NCI-H524 treated with DMSO at 0.1 percent for 48 hours (cell line): ENCODE data around the gene TIMELESS.
"Not testable (repeated sequence)": the region's sequence is repeated elsewhere in the genome, so short reads cannot be mapped to it uniquely, and the experiment has no call there.

Experiments
- DNase-seq: peaks from one replicate; lab custom pipeline; 2025; lab: John Stamatoyannopoulos, UW

The TIMELESS gene, protein sequence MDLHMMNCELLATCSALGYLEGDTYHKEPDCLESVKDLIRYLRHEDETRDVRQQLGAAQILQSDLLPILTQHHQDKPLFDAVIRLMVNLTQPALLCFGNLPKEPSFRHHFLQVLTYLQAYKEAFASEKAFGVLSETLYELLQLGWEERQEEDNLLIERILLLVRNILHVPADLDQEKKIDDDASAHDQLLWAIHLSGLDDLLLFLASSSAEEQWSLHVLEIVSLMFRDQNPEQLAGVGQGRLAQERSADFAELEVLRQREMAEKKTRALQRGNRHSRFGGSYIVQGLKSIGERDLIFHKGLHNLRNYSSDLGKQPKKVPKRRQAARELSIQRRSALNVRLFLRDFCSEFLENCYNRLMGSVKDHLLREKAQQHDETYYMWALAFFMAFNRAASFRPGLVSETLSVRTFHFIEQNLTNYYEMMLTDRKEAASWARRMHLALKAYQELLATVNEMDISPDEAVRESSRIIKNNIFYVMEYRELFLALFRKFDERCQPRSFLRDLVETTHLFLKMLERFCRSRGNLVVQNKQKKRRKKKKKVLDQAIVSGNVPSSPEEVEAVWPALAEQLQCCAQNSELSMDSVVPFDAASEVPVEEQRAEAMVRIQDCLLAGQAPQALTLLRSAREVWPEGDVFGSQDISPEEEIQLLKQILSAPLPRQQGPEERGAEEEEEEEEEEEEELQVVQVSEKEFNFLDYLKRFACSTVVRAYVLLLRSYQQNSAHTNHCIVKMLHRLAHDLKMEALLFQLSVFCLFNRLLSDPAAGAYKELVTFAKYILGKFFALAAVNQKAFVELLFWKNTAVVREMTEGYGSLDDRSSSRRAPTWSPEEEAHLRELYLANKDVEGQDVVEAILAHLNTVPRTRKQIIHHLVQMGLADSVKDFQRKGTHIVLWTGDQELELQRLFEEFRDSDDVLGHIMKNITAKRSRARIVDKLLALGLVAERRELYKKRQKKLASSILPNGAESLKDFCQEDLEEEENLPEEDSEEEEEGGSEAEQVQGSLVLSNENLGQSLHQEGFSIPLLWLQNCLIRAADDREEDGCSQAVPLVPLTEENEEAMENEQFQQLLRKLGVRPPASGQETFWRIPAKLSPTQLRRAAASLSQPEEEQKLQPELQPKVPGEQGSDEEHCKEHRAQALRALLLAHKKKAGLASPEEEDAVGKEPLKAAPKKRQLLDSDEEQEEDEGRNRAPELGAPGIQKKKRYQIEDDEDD

DNA sequence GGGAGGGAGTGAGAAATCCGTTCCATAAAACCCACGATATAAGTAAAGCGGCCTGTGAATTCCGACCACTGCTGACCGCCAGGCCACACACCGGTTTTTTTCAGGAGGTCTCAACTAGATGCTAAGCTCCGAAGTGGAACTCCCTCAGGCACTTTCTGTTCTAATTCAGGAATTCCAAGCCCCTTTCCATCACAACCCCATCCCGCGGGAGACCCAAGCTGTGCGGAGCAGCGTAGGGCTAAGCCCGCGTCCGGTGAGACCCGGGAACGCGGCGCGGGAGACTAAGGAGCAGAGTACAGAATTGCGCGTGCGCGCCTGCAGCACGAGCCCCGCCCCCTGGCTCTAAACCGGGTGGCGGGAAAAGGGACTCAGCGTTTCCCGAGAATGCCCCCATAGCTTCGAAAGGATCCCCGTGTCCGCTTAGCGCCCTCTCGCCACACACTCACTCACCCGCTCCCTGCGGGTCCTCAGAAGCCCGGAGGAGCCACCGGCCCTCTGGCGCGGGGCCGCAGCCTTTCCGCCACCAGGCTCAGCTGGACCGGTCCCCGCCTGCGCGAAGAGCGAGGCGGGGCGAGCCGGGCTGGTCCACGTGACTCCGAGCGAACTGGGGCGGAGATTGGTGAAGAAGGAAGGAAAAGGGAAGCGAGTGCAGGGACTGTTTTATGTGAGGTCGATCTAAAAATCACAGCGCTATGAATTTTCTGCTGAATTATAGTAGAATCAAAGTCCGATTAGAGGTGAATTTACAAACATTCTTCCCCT, at the start of gene TIMELESS:
TIMELESS (minus strand) TSS at position 567 of the 762 bp plus-strand sequence. CDS start 15,256 bp downstream, outside the sequence.
- peak; percentile 61 for DNase-seq

DNA sequence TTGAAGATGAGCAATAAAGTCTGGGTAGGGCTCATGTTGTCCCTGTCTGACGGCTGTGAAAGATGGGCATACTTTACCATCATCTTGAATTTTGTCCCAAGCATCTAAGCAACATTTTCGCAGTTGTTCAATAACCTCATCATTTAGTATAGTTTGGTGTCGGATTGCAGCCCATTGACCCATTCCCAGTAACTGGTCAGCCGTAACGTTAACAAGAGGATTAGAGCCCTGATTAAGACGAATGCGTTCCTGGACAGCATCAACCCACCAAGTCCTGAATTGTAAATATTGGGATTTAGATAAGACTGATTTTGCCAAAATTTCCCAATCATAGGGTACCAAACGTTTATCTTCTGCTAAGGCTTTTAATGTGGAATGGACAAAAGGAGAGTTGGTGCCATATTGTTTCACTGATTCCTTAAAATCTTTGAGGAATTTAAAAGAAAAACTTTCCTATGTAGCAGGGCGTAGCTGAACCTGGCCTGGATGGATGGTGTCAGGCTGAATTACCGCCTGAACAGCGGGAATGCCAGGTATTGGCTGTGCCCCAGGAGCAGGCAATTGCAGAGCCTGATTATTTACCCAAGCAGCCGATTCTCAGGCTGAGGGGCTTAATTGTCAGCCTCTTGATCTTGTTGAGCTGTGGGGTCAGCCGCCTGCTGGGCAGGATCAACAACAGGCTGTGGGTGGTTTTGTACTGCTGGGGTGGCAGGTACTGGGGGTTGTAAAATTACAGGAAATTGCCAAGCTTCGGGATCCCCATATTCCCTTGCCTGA, 49.1 kb upstream of the TIMELESS start:
- not testable (repeated sequence) for DNase-seq

DNA sequence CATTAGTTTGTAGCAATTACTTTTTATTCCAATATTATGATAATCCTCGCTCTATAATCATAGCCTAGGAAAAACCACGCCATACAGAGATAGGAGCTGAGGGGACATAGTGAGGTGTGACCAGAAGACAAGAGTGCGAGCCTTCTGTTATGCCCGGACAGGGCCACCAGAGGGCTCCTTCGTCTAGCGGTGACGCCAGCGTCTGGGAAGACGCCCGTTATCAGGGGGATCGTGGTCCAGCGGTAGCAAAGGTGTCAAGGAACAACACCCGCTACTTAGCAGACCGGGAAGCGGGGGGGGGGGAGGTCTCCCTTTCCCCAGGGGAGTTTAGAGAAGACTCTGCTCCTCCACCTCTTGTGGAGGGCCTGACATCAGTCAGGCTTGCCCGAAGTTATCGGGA, 47.5 kb upstream of the TIMELESS start:
- DNase-seq, result not testable (repeated sequence)

DNA sequence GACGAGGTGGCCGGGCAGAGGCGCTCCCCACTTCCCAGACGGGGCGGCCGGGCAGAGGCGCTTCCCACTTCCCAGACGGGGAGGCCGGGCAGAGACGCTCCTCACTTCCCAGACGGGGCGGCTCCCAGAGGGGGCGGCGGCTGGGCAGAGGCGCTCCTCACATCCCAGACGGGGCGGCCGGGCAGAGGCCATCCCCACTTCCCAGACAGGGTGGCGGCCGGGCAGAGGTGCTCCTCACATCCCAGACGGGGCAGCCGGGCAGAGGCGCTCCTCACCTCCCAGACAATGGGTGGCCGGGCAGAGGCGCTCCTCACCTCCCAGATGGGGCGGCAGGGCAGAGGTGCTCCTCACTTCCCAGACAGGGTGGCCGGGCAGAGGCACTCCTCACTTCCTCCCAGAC, 45.3 kb upstream of the TIMELESS start:
- DNase-seq, result not testable (repeated sequence)

DNA sequence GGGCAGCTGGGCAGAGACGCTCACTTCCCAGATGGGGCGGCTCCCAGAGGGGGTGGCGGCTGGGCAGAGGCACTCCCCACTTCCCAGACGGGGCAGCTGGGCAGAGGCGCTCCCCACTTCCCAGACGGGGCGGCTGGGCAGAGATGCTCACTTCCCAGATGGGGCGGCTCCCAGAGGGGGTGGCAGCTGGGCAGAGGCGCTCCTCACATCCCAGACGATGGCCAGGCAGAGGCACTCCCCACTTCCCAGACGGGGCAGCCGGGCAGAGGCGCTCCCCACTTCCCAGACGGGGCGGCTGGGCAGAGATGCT, 44.8 kb upstream of the TIMELESS start:
- not testable (repeated sequence) for DNase-seq

DNA sequence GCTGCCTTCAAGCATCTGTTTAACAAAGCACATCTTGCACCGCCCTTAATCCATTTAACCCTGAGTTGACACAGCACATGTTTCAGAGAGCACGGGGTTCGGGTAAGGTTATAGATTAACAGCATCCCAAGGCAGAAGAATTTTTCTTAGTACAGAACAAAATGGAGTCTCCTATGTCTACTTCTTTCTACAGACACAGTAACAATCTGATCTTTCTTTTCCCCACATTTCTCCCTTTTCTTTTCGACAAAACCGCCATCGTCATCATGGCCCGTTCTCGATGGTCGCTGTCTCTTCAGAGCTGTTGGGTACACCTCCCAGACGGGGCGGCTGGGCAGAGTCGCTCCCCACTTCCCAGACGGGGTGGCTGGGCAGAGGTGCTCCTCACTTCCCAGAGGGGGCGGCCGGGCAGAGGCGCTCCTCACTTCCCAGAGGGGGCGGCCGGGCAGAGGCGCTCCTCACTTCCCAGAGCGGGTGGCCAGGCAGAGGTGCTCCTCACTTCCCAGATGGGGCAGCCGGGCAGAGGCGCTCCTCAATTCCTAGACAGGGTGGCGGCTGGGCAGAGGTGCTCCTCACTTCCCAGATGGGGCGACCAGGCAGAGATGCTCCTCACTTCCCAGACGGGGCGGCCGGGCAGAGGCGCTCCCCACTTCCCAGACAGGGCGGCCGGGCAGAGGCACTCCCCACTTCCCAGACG, 44.3 kb upstream of the TIMELESS start:
- not testable (repeated sequence) for DNase-seq

DNA sequence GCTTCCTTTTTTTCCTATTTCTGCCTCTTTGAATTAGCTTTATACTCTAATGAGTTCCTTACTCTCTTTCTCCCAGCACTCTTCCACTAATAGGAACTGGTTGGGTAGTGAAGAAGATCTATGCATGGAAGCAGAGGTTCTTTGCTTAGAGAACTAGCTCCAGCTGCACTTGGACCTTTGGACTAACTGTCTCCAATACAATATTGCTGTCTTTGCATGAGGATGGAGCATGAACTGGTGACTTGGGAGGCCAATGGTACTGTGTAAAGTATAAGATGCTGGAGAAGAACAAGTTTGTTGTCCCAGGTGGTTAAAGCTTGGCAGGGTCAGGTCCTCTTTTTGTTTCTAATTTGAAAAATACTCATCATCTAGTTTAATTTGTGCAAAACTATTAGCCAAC, 41.1 kb upstream of the TIMELESS start:
- DNase-seq, result no peak

DNA sequence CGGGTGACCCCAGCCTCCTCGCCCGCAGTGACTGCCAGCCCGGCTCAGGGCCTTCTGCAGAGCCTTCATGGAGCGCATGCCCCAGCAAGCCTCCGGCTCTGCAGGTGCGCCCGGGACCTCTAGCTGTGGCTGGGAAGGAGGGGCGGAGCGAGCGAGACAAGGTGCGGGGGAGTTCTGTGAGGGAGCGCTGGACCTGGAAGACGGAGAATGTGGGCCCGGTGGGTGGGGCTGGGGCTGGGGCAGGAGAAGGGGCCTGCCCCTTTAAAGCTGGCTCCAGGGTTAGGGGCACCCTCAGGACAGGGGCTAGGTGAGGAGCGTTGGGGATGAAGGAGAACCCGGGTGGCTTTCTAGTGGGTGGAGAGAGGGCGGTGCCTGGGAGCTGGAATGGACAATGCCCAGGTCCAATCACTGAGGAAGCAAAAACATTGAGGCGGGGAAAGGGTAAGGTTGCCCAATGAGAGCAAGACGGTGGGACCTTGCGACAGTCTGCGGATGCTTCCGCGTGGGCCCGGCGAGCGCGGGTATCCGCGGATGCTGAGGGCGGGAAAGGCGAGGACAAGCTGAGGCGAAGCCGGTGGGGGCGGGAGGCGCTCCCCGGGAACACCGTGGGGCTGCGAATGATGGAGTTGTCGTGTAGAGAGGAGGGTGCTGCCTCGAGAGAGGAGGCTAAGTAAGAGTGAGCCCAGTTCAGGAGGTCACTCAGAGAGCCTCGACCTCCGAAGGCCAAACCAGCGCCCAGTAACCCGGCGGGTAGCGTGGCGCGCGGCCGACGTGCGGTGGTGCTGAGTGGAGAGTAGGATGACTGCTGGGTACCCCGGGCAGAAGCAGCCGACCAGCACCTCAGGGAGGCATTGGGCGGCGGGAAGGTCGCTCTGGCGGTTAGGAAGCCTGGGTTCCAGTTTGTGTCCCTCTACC, 39.1 kb upstream of the TIMELESS start, which contains the start of gene GLS2:
GLS2 (minus strand) TSS at position 121 of the 915 bp plus-strand sequence; CDS start at position 78, 43 bp downstream.
- DNase-seq, result no peak

DNA sequence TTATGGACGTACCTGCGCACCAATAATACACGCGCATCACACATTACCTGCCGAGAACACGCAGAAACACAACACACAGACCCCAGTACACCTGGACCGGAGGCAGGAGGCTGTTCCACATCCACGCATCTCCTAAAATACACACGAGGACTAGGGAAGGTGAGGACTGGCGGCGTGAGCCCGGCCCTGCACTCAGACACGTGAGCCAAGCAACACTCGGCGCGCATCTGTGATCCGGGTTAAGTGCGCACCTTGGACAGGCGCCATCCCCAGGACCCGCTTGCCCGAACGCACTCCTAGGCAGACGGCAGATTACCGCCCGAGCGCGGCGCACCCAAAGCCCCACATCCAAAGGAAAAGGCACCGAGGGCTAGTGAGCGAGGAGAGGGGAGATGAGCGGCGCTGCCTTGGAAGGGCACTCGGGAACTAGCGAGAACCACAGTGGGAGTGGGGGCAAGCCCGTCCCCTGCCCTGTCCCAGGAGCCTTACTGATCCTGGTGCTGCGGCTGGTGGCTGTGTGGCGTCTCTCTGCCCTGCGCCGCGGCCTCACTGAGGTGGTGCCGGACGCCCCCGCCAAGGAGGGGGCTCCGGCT, 38.3 kb upstream of the TIMELESS start:
- no peak for DNase-seq

DNA sequence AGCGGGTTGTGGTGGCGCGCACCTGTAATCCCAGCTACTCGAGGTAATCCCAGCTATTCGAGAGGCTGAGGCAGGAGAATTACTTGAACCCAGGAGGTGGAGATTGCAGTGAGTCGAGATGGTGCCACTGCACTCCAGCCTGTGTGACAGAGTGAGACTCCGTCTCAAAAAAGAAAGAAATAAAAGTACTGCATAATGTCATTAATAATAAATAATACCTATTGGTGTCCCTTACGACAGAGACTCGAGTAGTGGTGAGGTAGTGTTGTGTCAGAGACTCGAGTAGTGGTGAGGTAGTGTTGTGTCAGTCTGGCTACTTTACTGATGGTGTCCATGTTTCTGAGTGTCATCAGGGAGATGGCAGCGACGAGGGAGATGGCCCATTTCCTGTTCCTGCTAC, 37.5 kb upstream of the TIMELESS start:
- DNase-seq, result no peak

DNA sequence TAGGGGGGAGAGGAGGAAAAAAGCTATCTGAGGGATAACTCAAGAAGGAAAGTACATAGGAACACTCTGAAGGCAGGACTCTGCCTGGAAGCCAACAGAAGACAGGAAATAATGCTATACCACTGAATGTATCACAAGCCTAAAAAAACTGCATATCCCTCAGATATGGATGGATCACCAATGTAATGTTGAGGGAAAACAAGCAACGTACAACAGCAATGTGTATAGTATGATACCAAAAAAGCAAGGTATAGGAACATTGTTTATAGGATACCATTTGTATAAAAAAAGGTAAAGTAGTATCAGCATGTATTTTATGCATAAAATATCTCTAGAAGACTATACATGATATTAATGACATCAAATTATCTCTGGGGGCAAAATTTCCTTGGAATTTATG, 35.3 kb upstream of the TIMELESS start:
- DNase-seq, result no peak

DNA sequence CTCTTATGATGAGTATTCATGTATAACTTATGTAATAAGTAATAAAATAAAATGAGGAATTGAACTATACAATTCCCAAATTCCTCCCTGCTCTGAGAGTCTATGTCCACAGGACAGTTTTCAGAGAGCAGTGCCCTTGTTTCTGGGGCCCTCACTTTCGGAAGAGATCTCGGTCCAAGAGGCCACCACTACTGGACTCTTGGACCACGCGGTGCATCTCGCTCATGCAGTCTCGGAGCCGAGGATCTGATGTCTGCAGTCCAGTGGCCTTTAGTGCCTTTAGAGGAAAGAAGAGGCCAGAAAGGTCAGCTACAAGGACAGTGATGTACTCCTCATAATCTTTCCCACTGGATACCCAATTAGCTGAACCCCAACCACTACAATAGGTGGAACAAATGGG, 30.4 kb upstream of the TIMELESS start:
- DNase-seq, result no peak

DNA sequence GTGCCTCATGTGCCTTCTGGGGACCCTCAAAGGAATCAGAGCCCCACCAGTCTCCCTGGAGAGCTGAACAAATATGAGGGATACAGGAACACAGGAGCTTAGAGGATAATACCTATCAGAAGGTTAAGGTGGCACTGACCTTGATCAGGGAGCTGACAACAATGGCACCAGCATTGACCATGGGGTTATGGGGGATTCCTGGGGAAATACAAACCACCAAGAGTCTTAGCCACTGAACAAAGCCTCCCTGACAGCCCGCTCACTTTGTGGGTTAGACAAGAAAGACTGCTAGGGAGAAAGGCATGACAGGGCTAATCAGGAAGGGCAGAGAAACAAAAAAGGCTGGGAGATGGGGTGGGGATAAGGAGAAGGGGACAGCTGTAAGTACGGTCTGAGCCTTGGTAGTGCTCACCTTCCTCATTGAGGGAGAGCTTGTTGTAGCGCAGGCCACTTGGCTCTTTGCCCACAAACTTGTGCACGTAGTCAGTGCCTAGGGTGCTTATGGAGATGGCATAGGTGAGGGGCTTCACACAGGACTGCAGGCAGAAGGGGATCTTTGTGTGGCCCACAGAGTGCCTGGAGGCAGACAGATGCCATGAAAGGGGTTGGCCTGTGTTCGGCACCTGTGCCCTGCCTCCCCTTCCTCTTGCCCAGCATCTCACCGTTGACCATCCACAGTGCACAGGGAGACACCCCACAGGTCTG, 28.4 kb upstream of the TIMELESS start:
- no peak for DNase-seq

DNA sequence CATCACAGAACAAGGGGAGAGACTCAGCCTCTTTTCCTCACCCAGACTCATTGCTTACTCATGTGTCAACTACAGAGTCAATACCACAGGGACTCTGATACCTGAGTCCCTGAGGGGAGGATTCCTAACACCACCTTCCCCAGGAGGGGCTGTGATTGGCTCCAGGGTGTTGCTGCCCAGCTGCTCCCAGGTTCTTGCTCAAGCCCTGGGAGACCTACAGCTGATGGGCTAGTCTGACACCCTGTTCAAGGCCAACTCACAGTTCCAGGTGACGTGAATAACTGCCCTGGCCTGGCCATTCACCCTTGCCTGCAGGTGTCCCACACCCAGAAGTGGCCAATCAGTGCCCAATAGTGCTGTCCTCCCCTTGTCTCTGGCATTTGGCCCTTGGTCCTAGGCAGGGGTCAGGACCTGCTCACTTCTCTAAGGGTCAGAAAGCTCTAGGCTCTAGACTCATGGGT, 27.8 kb upstream of the TIMELESS start:
- DNase-seq, result no peak

DNA sequence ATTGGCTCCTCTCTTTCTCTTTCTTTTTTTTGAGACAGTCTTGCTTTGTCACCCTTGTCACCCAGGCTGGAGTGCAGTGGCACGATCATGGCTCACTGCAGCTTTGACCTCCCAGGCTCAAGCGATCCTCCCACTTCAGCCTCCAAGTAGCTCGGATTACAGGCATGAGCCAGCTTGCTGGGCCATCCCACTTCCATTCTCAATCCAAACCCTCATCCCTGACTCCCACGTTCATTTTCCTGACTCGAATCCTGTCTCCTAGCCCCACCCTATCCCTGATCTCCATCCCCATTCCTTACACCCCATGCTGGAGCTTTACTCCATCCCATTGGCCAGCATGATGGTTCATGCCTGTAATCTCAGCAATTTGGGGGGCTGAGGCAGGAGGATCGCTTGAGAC, 26.9 kb upstream of the TIMELESS start:
- no peak for DNase-seq

DNA sequence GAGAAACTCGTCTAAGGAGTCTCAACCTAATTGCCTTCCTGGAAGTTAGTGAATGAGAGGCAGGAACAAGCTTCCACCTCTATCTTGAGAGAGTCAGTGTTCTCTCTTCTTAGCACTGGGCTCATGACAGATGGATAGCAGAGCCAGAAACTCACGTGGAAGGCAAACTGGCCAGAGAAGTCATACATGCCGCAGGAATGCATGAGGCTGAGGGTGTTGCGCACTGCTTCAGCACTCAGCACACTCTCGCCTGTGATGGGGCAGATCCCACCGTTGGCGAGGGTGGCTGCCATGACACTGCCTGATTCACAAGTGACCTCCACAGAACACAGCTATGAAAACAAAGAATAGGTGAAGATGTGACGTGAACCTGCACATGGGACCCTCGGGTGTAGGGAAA, 25.2 kb upstream of the TIMELESS start:
- no peak for DNase-seq

DNA sequence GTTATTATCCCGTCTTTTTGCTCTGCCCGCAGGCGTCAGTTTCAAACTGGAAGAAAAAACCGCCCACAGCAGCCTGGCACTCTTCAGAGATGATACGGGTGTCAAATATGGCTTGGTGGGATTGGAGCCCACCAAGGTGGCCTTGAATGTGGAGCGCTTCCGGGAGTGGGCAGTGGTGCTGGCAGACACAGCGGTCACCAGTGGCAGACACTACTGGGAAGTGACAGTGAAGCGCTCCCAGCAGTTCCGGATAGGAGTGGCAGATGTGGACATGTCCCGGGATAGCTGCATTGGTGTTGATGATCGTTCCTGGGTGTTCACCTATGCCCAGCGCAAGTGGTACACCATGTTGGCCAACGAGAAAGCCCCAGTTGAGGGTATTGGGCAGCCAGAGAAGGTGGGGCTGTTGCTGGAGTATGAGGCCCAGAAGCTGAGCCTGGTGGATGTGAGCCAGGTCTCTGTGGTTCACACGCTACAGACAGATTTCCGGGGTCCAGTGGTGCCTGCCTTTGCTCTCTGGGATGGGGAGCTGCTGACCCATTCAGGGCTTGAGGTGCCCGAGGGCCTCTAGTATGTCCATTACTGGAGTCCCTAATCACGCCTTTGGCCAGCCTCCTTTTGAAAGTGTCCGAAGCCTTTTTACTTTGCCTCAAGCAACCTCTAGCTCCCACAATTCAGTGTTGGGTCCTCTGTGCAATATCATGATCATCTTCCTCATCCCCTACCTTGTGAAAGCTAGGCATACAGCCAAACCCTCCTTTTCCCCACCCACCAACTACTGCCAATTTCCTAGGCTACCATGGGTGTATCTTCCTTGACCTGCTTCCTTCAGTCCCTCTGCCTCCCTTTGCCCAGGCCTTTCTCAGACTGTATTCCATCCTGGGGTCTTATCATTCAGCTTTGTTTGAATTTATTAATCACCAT, 20.0 kb upstream of the TIMELESS start:
- DNase-seq, result no peak
